Calu3 (cell line): ENCODE results near the gene KLF5. TPM values are rescaled to one million over a fixed set of nuclear protein-coding genes. Genes with fewer than 3 reads are reported as not detected.
"Not testable (repeated sequence)": the region's sequence is repeated elsewhere in the genome, so short reads cannot be mapped to it uniquely, and the experiment has no call there.

Experiments
- BruUV-seq: library from RNA; stranded (reverse); fragments of 400-500 nt; replicated peaks from 2 replicates; lab custom pipeline; 2021; lab: Mats Ljungman, UMichigan
- CTCF ChIA-PET: fragments of 300-600 bp; sonication (Branson Sonifier 250); formaldehyde crosslinking; loops from one replicate; lab custom pipeline; 2022; ENCODE audit warnings: antibody characterized with exemption; lab: Charles Lee
- DNase-seq: peaks from one replicate; pipeline ENCODE4 v3.0.0; 2022
- H3K27ac Mint-ChIP-seq: one replicate; pipeline ENCODE4 v1.8.0; 2022; ENCODE audit warnings: mixed read lengths; ENCODE audit not compliant: unreplicated experiment
- H3K27me3 Mint-ChIP-seq: one replicate; pipeline ENCODE4 v1.8.0; 2022; ENCODE audit warnings: mixed read lengths; ENCODE audit not compliant: unreplicated experiment
- H3K36me3 Mint-ChIP-seq: one replicate; pipeline ENCODE4 v1.8.0; 2022; ENCODE audit warnings: mild to moderate bottlenecking, moderate library complexity, mixed read lengths; ENCODE audit not compliant: insufficient read depth, unreplicated experiment
- H3K4me1 Mint-ChIP-seq: one replicate; pipeline ENCODE4 v1.8.0; 2022; ENCODE audit warnings: mild to moderate bottlenecking, low read depth, mixed read lengths; ENCODE audit not compliant: unreplicated experiment
- H3K4me3 Mint-ChIP-seq: one replicate; pipeline ENCODE4 v1.8.0; 2022; ENCODE audit warnings: mild to moderate bottlenecking, low read depth, moderate library complexity, mixed read lengths; ENCODE audit not compliant: unreplicated experiment
- H3K9me3 Mint-ChIP-seq: one replicate; pipeline ENCODE4 v1.8.0; 2022; ENCODE audit warnings: low read depth, mixed read lengths; ENCODE audit not compliant: unreplicated experiment
- intact Hi-C: fragments of 100-400 bp; cut with micrococcal nuclease; formaldehyde crosslinking; loops from one replicate; pipeline ENCODE4 v1.10.0; 2022; ENCODE audit not compliant: unreplicated experiment
- total RNA-seq: library from RNA; stranded (reverse); gene quantifications from 2 replicates; pipeline ENCODE4 v1.2.3, GENCODE V29; 2022
- TF ChIP-seq, protein P1 (sequence below): fragments of 200-600 bp; IDR thresholded peaks from one replicate; pipeline ENCODE4 v1.8.0; 2022; ENCODE audit warnings: antibody characterized with exemption; ENCODE audit not compliant: unreplicated experiment

The KLF5 gene
- total RNA-seq, 1 experiment from 2014 or later, result 121 TPM

DNA sequence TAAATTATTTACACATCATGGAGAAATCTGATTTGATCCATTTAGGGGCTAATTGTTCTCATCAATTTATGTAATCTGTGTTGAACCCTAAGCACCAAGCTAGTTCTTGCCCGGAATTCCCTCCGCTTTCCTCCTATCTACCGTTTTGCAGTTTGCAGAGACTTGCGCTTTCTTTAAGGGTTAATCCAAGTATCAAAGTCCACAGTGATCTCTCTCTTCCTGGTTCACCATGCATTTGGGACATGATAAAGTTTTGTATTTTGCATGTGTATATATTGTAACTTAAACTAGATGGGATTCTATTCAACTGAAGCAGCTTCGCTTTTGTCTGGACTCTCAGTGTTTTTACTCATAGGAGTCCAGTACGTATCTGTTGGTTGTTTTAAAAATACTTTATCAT lies 13.8 kb upstream of the KLF5 start:
- no peak for DNase-seq

GRCh38 chr13:73048615-73049014 lies 10.2 kb upstream of the KLF5 start:
- H3K4me1 Mint-ChIP-seq, DNase-seq, H3K36me3 Mint-ChIP-seq, CTCF ChIA-PET, H3K4me3 Mint-ChIP-seq, BruUV-seq, H3K27me3 Mint-ChIP-seq, intact Hi-C loops, H3K27ac Mint-ChIP-seq, H3K9me3 Mint-ChIP-seq: not testable (repeated sequence)

More for the DNA sequence above, 13.8 kb upstream of the KLF5 start:
- Mint-ChIP-seq H3K4me3 (no peak overlapping the region), H3K27me3 (no peaks in the 10 kb centered on the region), H3K9me3 (no peaks in the 10 kb centered on the region), H3K4me1 (no peaks in the 10 kb centered on the region), H3K36me3 (no peaks in the 10 kb centered on the region), H3K27ac (no peak overlapping the region)
- CTCF ChIA-PET, result no interaction called here
- TF ChIP-seq, protein P1, sequence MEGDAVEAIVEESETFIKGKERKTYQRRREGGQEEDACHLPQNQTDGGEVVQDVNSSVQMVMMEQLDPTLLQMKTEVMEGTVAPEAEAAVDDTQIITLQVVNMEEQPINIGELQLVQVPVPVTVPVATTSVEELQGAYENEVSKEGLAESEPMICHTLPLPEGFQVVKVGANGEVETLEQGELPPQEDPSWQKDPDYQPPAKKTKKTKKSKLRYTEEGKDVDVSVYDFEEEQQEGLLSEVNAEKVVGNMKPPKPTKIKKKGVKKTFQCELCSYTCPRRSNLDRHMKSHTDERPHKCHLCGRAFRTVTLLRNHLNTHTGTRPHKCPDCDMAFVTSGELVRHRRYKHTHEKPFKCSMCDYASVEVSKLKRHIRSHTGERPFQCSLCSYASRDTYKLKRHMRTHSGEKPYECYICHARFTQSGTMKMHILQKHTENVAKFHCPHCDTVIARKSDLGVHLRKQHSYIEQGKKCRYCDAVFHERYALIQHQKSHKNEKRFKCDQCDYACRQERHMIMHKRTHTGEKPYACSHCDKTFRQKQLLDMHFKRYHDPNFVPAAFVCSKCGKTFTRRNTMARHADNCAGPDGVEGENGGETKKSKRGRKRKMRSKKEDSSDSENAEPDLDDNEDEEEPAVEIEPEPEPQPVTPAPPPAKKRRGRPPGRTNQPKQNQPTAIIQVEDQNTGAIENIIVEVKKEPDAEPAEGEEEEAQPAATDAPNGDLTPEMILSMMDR, result no peak
- intact Hi-C loops, result no loop called here
- no TSS peak for BruUV-seq

DNA sequence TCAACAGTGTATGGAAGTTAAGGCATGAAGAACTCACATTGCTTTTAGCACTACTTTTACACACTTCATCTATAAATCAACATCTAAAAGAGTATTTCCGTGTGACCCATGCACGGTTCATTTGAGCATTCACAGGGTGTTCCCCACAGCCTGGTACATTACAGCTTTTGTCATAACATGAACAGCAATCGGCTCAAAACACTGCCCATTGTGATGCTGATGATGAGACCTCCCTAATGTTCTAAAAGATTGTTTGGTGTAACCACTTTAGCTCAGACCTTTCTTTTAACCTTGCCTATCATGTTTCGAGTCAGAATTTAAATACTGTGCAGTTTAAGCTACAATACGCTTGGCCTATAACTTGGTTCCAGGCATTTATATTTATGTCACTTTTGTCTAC lies 4.1 kb upstream of the KLF5 start:
- CTCF ChIA-PET, result no interaction called here
- intact Hi-C loops, result loop anchor here (10.0 kb wide), 1 partner anchor 90 kb away; no protein-coding TSS in a partner anchor

GRCh38 chr13:73055813-73056564 lies 2.8 kb upstream of the KLF5 start:
- DNase-seq, result no peak
- BruUV-seq, result no TSS peak
- CTCF ChIA-PET, result no interaction called here

More for the DNA sequence above, 4.1 kb upstream of the KLF5 start:
- Mint-ChIP-seq H3K9me3 (no peaks in the 10 kb centered on the region), H3K36me3 (peaks cover 15% of the 10 kb centered on the region), H3K27ac (no peak overlapping the region), H3K27me3 (no peaks in the 10 kb centered on the region), H3K4me3 (no peak overlapping the region), H3K4me1 (peaks cover 8% of the 10 kb centered on the region)
- no TSS peak for BruUV-seq
- no peak for DNase-seq
- TF ChIP-seq, protein P1, result no peak

More at GRCh38 chr13:73055813-73056564, 2.8 kb upstream of the KLF5 start:
- peaks cover 8% of the 10 kb centered on the region for H3K4me1 Mint-ChIP-seq
- TF ChIP-seq, protein P1, result no peak
- H3K9me3 Mint-ChIP-seq, result no peaks in the 10 kb centered on the region
- H3K4me3 Mint-ChIP-seq, result peak overlapping the region; percentile 74
- peaks cover 26% of the 10 kb centered on the region for H3K36me3 Mint-ChIP-seq
- peak overlapping the region; percentile 97 for H3K27ac Mint-ChIP-seq
- intact Hi-C loops, result loop anchor here (10.0 kb wide), 1 partner anchor 91 kb away; no protein-coding TSS in a partner anchor
- H3K27me3 Mint-ChIP-seq, result no peaks in the 10 kb centered on the region
